Skeletal muscle tissue (tissue), 4 donors: ENCODE measurements around the gene BOC. TPM values are rescaled to one million over a fixed set of nuclear protein-coding genes. Genes with fewer than 3 reads are reported as not detected.
A peak's percentile ranks its signal among the peaks of the same experiment; 100 is the strongest.

Experiments
- H3K27ac ChIP-seq: one replicate; pipeline ENCODE4 v1.7.0; 2013; ENCODE audit warnings: mild to moderate bottlenecking, low read depth, low read length, inconsistent platforms
- H3K27me3 ChIP-seq, 3 donors: one replicate each; pipeline ENCODE4 v1.7.0; 2013; ENCODE audit warnings: low read length in 3 of 3; ENCODE audit not compliant: control insufficient read depth in 3 of 3, insufficient read depth in 3 of 3
- H3K36me3 ChIP-seq, 3 donors: one replicate each; pipeline ENCODE4 v1.7.0; 2013; ENCODE audit warnings: low read length in 3 of 3; ENCODE audit not compliant: control insufficient read depth in 3 of 3, insufficient read depth in 3 of 3
- H3K4me1 ChIP-seq, 3 donors: one replicate each; pipeline ENCODE4 v1.7.0; 2013; ENCODE audit warnings: low read length in 3 of 3, mild to moderate bottlenecking in 3 of 3; ENCODE audit not compliant: control insufficient read depth in 3 of 3, insufficient read depth in 3 of 3
- H3K4me3 ChIP-seq, 3 donors: one replicate each; pipeline ENCODE4 v1.7.0; 2013; ENCODE audit warnings: low read length in 3 of 3
- H3K9ac ChIP-seq, 3 donors: one replicate each; pipeline ENCODE4 v1.7.0; 2013; ENCODE audit warnings: low read length in 3 of 3, mild to moderate bottlenecking in 3 of 3, moderate library complexity in 2 of 3, low read depth in 1 of 3
- H3K9me3 ChIP-seq, 3 donors: one replicate each; pipeline ENCODE4 v1.7.0; 2013; ENCODE audit warnings: low read length in 3 of 3; ENCODE audit not compliant: control insufficient read depth in 3 of 3
- total RNA-seq: library from RNA; depleted of rRNA; stranded (reverse); fragments of >200 nt; gene quantifications from one replicate; pipeline ENCODE4 v1.2.3, GENCODE V29; 2014
- donor health status: Osteomylitis.

The BOC gene
- total RNA-seq, 1 donor from 2014 or later: 28.7 TPM

GRCh38 chr3:113212844-113213375 lies 1.6 kb downstream of the BOC start:
- Histone ChIP-seq H3K9ac (peak overlapping the region; percentile 69 to 81 (median 76)), H3K4me3 (peak overlapping the region; percentile 81 to 87 (median 82)), H3K27ac (peak overlapping the region; percentile 64), H3K27me3 (peaks cover 11 to 33% (median 25%) of the 10 kb centered on the region in 3 donors), H3K9me3 (no peaks in the 10 kb centered on the region), H3K36me3 (peaks cover 0 to 7% (median 2%) of the 10 kb centered on the region in 3 donors), H3K4me1 (peaks cover 10 to 19% (median 13%) of the 10 kb centered on the region in 3 donors)

- Histone ChIP-seq H3K4me3 (peak overlapping the region in 2 of 3 donors; percentile 36 to 82), H3K9me3 (no peaks in the 10 kb centered on the region), H3K36me3 (peaks cover 0 to 7% (median 2%) of the 10 kb centered on the region in 3 donors), H3K27ac (no peak overlapping the region), H3K9ac (no peak overlapping the region), H3K27me3 (peaks cover 11 to 33% (median 25%) of the 10 kb centered on the region in 3 donors), H3K4me1 (peaks cover 10 to 19% (median 13%) of the 10 kb centered on the region in 3 donors)
These were observed 2.7 kb downstream of the BOC start for GRCh38 chr3:113213896-113214587.

DNA sequence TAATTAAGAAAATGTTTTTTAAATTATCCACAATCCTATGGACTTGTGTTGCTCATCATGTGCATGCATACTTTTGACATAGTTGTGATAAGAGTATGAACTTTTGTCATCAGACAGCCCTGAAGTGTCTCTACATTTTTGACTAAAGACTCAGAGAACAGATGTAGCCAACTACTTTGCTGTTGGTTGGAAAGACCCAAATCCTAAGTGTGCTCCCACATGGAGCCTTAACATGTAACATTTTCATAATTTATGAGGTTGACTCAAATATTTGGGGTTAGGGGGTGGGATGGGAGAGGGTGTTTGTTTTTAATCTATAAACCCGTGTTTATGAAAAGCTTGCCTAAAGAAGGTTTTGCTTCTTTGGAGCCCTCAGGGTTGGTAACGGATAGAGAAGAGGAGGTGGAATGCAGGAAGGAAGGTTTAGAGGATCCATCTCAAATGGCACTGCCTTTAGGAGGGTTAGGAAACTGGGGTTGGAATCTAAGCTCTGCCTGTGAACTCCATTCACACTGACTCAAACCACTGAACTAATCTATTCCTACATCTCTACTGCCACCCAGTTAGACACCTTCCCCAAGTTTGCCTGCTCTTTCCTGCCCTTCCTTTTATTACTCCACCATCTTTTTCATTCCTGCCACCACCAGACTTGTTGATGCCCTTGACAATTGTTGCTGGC lies 3.7 kb downstream of the BOC start:
- H3K27ac ChIP-seq: no peak overlapping the region
- peaks cover 0 to 7% (median 2%) of the 10 kb centered on the region in 3 donors for H3K36me3 ChIP-seq
- peaks cover 11 to 33% (median 25%) of the 10 kb centered on the region in 3 donors for H3K27me3 ChIP-seq
- no peak overlapping the region for H3K9ac ChIP-seq
- H3K4me3 ChIP-seq: no peak overlapping the region
- no peaks in the 10 kb centered on the region for H3K9me3 ChIP-seq
- peaks cover 10 to 29% (median 16%) of the 10 kb centered on the region in 3 donors for H3K4me1 ChIP-seq

- no peak overlapping the region for H3K27ac ChIP-seq
- H3K9ac ChIP-seq: no peak overlapping the region
- H3K36me3 ChIP-seq: peaks cover 0 to 7% (median 2%) of the 10 kb centered on the region in 3 donors
- H3K4me3 ChIP-seq: no peak overlapping the region
- H3K27me3 ChIP-seq: peaks cover 11 to 26% (median 25%) of the 10 kb centered on the region in 3 donors
- H3K9me3 ChIP-seq: no peaks in the 10 kb centered on the region
- peaks cover 10 to 24% (median 19%) of the 10 kb centered on the region in 3 donors for H3K4me1 ChIP-seq
These were observed 5.0 kb downstream of the BOC start for GRCh38 chr3:113216393-113216792.

DNA sequence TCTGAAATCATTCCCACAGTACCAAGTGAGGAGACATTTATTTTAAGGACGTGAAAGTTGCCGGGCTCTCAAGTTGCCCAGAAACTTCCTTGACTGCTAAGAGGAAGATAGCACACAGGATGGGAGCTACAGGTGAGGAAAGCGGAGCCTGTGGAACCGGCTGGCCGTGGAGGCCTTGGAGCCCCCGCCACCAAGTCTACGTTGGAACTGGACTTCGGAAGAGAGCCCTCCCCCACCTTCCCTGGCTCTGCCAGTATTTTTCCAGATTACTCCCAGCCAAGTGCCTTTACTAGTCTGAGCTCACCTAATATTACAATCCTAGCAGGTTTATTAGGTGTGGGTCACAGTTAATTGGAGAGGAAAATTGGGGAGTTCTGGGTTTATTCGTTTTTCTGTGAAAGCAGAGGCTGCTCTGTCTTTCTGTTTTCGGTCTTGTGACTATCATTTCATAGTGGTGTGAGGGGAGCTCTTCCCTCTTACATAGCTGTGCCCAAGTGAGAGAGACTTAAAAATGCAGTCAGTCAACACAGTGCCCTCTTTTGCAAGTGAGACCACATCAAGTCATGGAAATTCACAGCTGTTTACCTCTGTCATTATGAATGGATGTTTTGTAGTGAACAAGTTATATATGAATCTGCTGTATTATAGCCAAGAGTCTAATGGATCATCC lies 6.8 kb downstream of the BOC start:
- Histone ChIP-seq H3K36me3 (peaks cover 0 to 7% (median 2%) of the 10 kb centered on the region in 3 donors), H3K4me3 (no peak overlapping the region), H3K9ac (no peak overlapping the region), H3K4me1 (peaks cover 8 to 15% (median 11%) of the 10 kb centered on the region in 3 donors), H3K9me3 (no peaks in the 10 kb centered on the region), H3K27ac (no peak overlapping the region), H3K27me3 (peaks cover 5 to 17% (median 16%) of the 10 kb centered on the region in 3 donors)

GRCh38 chr3:113218681-113219045 lies 7.3 kb downstream of the BOC start:
- Histone ChIP-seq H3K27ac (no peak overlapping the region), H3K4me1 (peaks cover 8 to 12% (median 10%) of the 10 kb centered on the region in 3 donors), H3K4me3 (no peak overlapping the region), H3K27me3 (peaks cover under 1 to 14% (median 13%) of the 10 kb centered on the region in 3 donors), H3K36me3 (peaks cover 0 to 7% (median 2%) of the 10 kb centered on the region in 3 donors), H3K9ac (no peak overlapping the region), H3K9me3 (no peaks in the 10 kb centered on the region)

DNA sequence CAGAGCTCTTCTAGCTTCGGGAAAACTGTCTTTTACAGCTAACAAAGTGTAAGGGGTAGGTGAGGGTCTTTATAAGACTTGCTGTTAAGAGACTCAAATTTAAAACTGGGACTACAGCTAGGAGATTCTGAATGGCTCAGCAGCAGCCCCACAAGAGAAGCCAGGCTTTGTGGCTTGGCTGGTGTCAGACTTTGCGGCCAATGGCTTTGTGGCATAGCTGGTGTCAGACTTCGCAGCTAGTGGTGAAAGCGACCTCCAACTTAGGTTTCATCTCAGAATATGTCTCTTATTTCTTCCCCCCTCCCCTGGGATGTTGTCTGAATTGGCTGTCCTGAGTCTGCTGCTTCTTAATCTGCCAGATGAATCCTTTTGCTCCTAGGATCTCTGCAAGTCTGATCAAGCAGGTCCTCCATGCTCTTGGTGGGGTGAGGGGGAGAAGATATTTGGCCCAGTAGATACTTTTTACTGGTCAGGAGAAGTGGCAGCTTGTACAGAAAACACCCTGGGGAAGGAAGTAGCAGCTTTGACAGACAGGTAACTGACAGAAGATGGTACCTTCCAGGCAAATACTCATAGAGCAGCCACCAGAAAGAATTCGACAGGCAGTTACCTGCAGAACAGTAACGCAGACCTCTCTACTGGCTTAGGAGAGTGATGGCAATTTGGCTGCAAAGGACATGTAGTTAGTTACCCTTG lies 8.4 kb downstream of the BOC start:
- no peaks in the 10 kb centered on the region for H3K9me3 ChIP-seq
- H3K36me3 ChIP-seq: peaks cover 0 to 7% (median 2%) of the 10 kb centered on the region in 3 donors
- H3K27ac ChIP-seq: no peak overlapping the region
- no peak overlapping the region for H3K4me3 ChIP-seq
- peaks cover 0 to 10% (median 8%) of the 10 kb centered on the region in 3 donors for H3K27me3 ChIP-seq
- no peak overlapping the region for H3K9ac ChIP-seq
- peaks cover 8 to 12% (median 10%) of the 10 kb centered on the region in 3 donors for H3K4me1 ChIP-seq

DNA sequence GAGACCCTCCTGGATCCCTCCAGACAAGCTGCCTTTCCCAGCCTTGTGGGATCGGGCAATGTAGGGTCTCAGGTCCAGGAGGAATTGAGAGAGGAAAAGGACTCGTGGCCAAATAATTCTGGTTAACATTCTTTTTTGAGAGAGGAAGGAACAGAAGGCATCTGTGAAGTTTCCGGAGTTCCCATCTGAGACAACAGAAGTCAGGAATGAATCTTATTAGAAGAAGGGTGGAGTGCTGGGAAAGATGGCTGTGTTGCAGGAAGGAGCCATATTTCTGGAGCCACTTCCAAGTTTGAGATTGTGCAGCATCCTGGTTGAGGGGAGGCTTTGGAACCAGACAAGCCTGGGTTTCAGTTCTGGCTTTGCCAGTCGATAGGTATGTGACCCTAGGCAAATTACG lies 9.4 kb downstream of the BOC start:
- H3K36me3 ChIP-seq: peaks cover 0 to 7% (median 2%) of the 10 kb centered on the region in 3 donors
- H3K4me3 ChIP-seq: no peak overlapping the region
- H3K9me3 ChIP-seq: no peaks in the 10 kb centered on the region
- no peak overlapping the region for H3K27ac ChIP-seq
- no peak overlapping the region for H3K9ac ChIP-seq
- H3K4me1 ChIP-seq: peaks cover 8 to 12% (median 10%) of the 10 kb centered on the region in 3 donors
- H3K27me3 ChIP-seq: peaks cover 0 to 5% (median 3%) of the 10 kb centered on the region in 3 donors

DNA sequence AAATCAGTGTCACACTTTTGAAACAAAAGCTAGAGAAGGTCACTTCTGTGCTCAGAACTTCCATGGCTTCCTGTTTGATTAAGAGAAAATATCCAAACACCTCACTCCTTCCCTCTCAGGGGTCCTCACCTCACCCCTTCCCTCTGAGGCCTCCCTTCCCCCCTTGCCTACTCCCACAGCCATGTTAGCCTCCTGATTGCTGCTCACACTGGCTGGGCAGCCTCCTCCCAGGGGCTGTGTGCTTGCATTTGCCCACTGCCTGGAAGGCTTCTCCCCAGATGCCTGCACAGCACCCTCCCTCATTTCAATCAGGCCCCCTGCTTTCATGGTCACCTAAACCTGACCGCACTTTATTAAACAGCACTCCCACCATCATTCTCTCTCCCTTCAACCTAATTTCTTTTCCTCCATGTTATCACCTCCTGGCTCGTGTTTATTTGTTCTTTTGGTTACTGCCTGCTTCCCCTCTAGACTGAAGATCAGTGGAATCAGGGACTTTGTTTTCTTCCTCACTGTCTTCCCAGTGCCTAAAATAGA lies 10.4 kb downstream of the BOC start:
- Histone ChIP-seq H3K27ac (no peak overlapping the region), H3K36me3 (peaks cover 0 to 4% (median 2%) of the 10 kb centered on the region in 3 donors)

More for the DNA sequence above, 10.4 kb downstream of the BOC start:
- Histone ChIP-seq H3K4me1 (peaks cover 8 to 14% (median 10%) of the 10 kb centered on the region in 3 donors), H3K27me3 (peaks cover 0 to 5% (median 3%) of the 10 kb centered on the region in 3 donors), H3K4me3 (no peak overlapping the region), H3K9me3 (no peaks in the 10 kb centered on the region), H3K9ac (no peak overlapping the region)
